GM11168 (cell line): ENCODE results near the gene KRT33B.
"Not testable (repeated sequence)": the region's sequence is repeated elsewhere in the genome, so short reads cannot be mapped to it uniquely, and the experiment has no call there.

ENCODE experiments used
- in situ Hi-C: fragments of 300-500 bp; cut with MboI; formaldehyde crosslinking; loops from one replicate; pipeline ENCODE4 v1.12.0; 2022; ENCODE audit warnings: low sequenced_read_pairs; ENCODE audit not compliant: unreplicated experiment

Gene KRT33B

DNA sequence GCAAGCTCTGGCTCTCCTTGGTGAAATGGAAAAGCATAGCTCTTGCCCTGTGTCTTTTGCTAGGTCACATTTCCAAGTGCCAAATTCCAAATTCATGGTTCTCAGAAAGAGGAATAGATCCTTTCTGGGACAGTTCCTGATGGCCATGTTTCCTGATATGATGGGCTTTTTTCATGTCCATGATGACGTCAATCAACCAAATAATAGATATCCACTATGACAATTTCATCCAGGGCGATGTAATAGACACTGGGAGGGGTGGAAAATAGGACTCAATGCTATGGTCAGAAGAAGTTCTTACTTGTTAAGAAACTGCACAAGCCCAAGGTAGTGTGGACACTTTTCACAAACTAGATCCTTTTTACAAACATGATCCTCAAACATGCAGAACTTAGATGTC is 18.4 kb downstream of the KRT33B start:
- in situ Hi-C loops, result no loop called here

DNA sequence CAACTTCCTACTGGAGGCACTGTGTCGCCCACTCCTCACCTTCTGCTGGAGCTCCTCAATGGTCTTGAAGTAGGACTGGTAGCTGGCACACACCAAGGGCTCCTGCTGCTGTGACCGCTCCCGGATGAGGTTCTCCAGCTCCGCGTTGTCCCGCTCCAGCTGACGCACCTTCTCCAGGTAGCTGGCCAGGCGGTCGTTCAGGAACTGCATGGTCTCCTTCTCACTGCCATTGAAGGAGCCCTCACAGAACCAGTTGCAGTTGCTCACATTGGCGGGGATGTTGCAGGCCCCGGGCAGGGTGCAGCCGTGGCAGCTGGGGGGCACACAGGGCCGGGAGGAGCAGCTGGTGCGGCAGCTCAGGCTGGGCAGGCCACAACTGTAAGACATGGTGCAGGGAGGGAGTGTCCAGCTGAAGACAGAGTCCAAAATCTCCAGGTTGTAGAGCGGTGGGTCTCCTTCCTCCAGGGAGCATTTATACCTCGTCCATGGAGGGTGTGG is 19.2 kb downstream of the KRT33B start, which contains the start of gene KRT33A:
TSS of gene KRT33A (minus strand) at position 448 of the 498 bp plus-strand sequence. CDS start at position 387, 61 bp downstream.
- in situ Hi-C loops, result not testable (repeated sequence)

GRCh38 chr17:41347869-41348760 is 21.5 kb downstream of the KRT33B start:
- in situ Hi-C loops, result no loop called here

- in situ Hi-C loops, result not testable (repeated sequence)
Observed at GRCh38 chr17:41346421-41346820, 23.2 kb downstream of the KRT33B start.

GRCh38 chr17:41345992-41346391 is 23.6 kb downstream of the KRT33B start:
- in situ Hi-C loops, result no loop called here

DNA sequence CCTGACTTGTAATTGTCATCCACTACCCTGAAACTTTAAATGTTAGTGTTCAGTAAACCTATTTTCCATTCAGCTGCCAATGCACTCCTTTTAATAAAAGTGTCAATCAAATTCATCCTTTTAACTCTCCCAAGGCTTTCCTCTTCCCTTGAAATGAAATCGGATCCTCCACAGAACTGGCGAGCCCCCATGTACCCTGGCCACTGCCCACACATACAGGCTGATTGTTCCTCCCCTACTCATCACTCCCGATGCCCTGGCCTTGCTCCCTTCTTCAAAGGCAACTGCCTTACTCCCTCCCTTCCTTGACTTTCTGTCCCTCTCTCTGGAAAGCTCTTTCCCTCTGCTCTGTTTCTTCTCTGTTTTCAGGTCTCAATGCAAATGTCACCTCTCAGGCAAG is 26.6 kb downstream of the KRT33B start:
- in situ Hi-C loops, result no loop called here

DNA sequence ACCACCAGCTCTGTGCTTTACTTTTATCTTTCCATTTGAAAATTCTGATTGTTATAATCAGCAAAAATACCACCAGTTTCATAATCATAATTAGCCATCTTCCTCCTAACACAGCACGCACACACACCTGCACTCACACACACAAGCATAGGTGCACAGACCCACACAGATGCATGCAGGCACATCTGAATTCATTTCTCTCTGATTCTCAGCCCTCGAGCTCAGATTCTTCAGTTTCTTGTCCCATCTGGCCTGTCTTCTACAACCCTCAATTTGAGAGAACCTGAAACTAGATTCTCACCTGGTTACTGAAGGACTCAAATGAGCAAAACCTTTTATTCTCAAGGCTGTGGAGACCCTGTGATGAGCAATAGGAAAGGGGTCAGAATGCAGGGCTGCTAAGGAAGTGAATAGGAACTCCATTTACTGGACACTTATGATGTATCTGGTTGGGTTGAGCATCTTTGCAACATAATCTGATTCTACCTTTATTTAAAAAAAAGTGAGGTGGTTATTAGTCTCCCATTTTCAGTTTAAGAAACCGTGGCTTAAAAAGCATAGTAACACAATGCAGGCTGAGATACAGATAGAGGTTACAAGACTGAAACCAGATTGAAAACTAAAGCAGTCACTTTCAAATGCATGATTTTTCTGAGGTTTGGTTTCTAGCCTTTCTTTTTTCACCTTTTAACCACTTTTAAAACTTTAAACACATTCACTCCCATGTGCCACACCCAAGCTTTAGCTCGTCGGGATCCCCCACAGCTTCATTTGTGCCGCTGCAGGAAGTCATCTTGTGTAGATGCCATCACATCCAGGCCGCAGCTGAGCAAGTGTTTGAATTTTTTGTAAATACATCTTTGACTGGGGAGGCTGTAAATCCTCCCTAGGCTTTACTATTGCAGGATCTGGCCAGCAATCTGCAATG is 28.4 kb downstream of the KRT33B start:
- in situ Hi-C loops, result no loop called here

DNA sequence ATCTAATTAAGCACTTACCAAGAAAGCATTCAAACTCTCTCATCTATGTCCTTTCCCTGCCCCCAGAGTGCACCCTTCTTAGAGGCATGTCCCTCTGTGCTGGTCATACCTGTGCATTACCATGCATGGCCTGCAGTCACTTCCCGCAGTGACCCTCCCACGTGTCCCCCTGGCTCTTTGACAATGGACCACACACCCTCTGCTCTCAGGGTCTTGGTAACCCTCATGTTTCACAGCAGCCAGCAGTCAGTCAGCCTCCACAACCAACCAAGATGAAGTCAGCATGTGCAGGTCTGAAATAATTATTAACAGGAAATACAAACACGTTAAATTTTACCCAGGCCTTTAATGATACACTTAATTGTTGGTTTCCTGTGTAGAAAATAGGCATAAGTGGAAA is 29.1 kb downstream of the KRT33B start:
- in situ Hi-C loops, result no loop called here

- in situ Hi-C loops, result no loop called here
Observed at GRCh38 chr17:41339571-41340172, 29.9 kb downstream of the KRT33B start.

DNA sequence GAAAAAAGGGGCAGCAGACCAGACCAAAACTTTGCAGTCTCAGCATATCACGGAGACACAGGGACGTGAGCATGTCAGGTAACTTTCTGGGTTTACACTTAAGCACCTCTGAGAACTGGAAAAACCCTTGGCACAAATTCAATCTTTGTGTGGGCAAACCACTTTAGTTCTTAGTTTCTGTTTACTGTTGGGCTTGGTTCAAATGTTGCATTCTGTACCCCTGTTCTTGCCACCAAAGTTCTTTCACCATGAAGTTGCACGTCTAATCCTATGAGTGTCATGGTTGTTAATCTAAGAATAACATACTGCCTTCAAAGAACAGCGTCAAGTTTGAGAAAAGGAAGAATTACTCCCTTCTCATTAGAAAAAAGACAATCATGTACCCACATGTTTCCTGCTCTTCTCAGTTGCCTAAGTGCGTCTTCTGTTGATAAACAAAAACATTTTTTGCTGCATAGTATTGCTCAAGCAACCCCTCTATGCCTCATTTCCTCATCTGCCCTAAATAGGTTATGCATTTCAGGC is 30.6 kb downstream of the KRT33B start:
- in situ Hi-C loops, result no loop called here

DNA sequence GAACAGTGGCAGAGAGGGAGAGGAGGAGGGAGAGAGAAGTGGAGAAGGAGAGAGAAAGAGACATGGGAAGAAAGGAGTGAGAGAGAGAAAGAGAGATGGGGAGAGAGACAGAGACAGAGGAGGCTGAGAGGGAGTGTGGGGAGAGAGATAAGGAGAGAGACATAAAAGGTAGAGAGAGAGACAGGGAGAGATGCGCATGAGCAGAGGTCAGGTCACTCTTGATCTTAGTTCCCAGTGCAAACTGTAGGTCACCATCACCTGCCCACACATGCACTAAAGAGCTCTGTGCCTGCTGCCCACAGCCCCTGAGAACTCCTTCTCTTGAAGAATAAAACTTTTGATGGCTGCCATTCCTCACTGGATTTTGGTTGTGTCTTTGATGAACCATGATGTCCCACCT is 33.9 kb downstream of the KRT33B start:
- in situ Hi-C loops, result no loop called here

GRCh38 chr17:41334385-41335305 is 35.0 kb downstream of the KRT33B start:
- in situ Hi-C loops, result no loop called here

GRCh38 chr17:41333836-41334235 is 35.8 kb downstream of the KRT33B start:
- in situ Hi-C loops, result no loop called here

DNA sequence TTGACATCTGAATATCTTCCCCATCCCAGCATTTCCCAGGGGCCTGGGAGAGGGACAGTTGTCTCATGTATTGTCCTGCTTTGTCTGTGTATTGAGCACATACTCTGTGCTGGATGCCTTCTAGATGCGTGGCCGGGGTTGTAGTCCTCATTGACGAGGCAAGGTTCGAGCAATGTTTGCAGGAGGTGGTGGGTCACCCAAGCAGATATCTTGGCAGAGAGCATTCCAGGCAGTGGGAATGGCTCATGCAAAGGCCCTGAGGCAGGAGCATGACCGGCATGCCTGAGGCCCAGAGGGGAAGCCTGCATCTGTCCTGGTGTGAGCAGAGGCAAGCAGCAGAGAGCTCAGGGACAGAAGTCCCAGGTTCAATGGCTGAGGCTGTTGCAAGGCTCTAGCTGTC is 36.5 kb downstream of the KRT33B start:
- in situ Hi-C loops, result no loop called here

DNA sequence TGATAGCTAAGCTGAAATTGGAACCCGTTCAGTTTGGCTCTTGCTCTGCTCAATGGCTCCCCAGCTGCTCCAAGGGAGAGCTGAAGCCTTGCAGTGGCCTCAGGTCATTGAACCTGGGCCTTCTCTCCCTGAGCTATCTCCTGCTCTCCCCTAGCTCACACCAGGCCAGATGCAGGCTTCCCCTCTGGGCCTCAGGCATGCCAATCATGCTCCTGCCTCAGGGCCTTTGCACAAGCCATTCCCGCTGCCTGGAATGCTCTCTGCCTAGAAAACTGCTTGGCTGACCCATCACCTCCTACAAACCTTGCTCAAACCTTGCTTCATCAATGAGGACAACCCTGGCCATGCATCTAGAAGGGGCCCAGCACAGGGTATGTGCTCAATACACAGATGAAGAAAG is 37.4 kb downstream of the KRT33B start:
- in situ Hi-C loops, result no loop called here

DNA sequence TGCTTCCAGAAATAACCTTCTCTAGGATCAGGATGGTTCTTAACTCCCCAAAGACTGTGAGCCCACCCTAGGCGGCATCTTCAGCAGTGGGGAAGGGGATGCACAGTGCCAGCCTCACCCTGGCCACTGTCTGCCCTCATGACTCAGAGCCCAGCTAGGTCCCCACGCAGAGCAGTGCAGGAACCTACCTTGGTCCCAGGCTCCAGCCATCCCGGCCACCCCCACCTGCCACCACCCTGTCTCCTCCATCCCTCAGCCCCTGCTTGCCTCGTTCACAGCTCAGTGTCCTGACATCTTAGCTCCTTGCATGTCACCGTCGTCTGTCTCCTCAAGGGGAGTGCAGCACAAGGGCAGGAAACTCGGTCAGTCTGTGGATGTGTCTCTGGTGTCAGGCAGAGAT is 38.0 kb downstream of the KRT33B start:
- in situ Hi-C loops, result no loop called here

DNA sequence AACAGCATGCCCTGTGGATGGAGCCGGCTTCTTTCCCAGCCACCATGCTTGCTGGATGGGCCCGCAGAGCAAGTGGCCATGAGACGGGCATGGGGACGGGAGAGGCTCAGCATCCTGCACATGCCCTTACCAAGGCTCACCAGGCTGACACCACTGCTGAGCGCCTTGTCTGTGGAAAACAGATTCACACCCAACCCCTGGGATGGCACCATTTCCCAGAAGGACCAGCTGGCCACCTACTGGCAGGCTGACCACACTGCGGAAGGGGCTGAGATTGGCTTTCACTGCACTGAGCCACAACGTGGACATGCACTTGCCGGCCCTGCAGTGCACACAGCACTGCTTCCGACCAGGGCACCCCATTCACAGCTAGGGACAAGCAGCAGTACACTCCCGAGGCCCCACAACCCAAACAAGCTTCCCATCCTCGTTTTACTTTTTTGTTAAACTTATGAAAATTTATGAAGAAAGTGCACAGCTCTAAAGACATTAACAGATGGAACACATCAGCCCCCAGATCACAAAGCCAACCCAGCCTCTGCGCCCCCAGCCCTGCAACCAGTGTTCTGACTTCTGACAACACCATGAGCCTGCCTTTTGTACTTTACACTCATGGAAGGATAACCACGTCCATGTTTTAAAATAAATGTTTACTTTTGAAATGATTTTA is 40.2 kb downstream of the KRT33B start:
- in situ Hi-C loops, result no loop called here

DNA sequence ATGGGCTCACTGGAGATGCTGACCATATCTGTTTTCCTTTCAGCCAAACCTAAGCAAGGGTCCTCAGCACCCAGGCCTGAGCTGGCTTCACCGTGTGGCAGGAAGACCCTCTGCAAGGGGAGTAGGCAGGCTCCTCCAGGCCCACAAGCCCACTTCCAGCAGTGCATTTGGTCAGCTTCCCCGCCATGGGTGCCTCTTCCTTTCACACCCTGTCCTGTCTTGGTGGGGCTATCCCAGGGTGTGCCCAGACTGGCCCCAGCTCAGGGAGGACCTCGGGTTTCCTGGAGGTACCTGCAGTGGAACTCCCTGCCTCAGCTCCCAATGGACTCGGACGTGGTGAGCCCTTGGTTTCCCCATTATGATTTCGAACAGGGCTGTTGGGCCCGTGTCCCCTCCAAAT is 41.4 kb downstream of the KRT33B start:
- in situ Hi-C loops, result no loop called here
